Muscle layer of duodenum (tissue), 2 donors: ENCODE results near the gene PPP6R3.

ENCODE experiments used
- H3K27ac ChIP-seq: one replicate; pipeline ENCODE4 v1.7.0; 2013; ENCODE audit warnings: mild to moderate bottlenecking, low read length
- H3K27me3 ChIP-seq: one replicate; pipeline ENCODE4 v1.7.0; 2013; ENCODE audit warnings: low read depth, mild to moderate bottlenecking, control low read depth, low read length
- H3K36me3 ChIP-seq, 2 donors: one replicate each; pipeline ENCODE4 v1.7.0; 2013; ENCODE audit warnings: low read length in 2 of 2, control low read depth in 1 of 2, mild to moderate bottlenecking in 1 of 2; ENCODE audit not compliant: insufficient read depth in 2 of 2, control insufficient read depth in 1 of 2
- H3K4me1 ChIP-seq, 2 donors: one replicate each; pipeline ENCODE4 v1.7.0; 2013; ENCODE audit warnings: low read length in 2 of 2, mild to moderate bottlenecking in 2 of 2, control low read depth in 1 of 2, moderate library complexity in 1 of 2; ENCODE audit not compliant: insufficient read depth in 2 of 2, control insufficient read depth in 1 of 2
- H3K4me3 ChIP-seq, 2 donors: one replicate each; pipeline ENCODE4 v1.7.0; 2013; ENCODE audit warnings: low read length in 2 of 2, low read depth in 1 of 2, mild to moderate bottlenecking in 1 of 2
- H3K9me3 ChIP-seq, 2 donors: one replicate each; pipeline ENCODE4 v1.7.0; 2013; ENCODE audit warnings: low read length in 2 of 2, control low read depth in 1 of 2, mild to moderate bottlenecking in 1 of 2; ENCODE audit not compliant: control insufficient read depth in 1 of 2
- donor health status: healthy.

PPP6R3 gene

GRCh38 chr11:68459886-68460740 lies 439 bp upstream of the PPP6R3 start:
- Histone ChIP-seq H3K4me1 (peaks cover 0 to 35% of the 10 kb centered on the region in 2 donors), H3K9me3 (no peaks in the 10 kb centered on the region), H3K27me3 (no peaks in the 10 kb centered on the region), H3K4me3 (peak overlapping the region; percentile 69 to 85), H3K36me3 (no peaks in the 10 kb centered on the region), H3K27ac (peak overlapping the region; percentile 72)

DNA sequence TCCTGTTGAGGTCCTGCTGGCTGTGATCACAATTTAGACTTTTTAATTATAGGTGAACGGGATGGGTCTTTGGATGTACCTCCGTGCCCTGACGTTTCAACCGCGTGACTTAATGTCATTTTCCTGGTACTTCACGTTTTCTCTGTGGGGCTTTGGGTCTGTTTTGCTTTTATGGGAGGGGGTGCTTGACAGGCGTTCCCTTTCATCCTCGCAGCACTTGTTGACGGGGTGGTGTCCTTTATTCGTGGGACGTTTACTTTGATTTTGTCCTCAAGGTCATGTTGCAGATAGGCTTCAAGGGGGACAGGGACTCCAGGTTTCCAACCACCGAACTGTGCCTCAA lies 994 bp downstream of the PPP6R3 start:
- Histone ChIP-seq H3K36me3 (no peaks in the 10 kb centered on the region), H3K4me3 (peak overlapping the region; percentile 73 to 85), H3K27me3 (no peaks in the 10 kb centered on the region), H3K9me3 (no peaks in the 10 kb centered on the region), H3K27ac (peak overlapping the region; percentile 79), H3K4me1 (peaks cover 0 to 48% of the 10 kb centered on the region in 2 donors)

GRCh38 chr11:68463714-68464113 lies 3.2 kb downstream of the PPP6R3 start:
- H3K27me3 ChIP-seq = no peaks in the 10 kb centered on the region
- no peaks in the 10 kb centered on the region for H3K36me3 ChIP-seq
- H3K4me1 ChIP-seq = peaks cover under 1 to 62% of the 10 kb centered on the region in 2 donors
- H3K4me3 ChIP-seq = no peak overlapping the region
- H3K9me3 ChIP-seq = no peaks in the 10 kb centered on the region
- H3K27ac ChIP-seq = no peak overlapping the region

- no peaks in the 10 kb centered on the region for H3K9me3 ChIP-seq
- no peaks in the 10 kb centered on the region for H3K27me3 ChIP-seq
- peaks cover 20 to 91% of the 10 kb centered on the region in 2 donors for H3K4me1 ChIP-seq
- H3K4me3 ChIP-seq = no peak overlapping the region
- no peak overlapping the region for H3K27ac ChIP-seq
- H3K36me3 ChIP-seq = peaks cover 0 to 4% of the 10 kb centered on the region in 2 donors
These were observed 6.8 kb downstream of the PPP6R3 start for GRCh38 chr11:68467201-68467834.

GRCh38 chr11:68468217-68468828 lies 7.8 kb downstream of the PPP6R3 start:
- no peak overlapping the region for H3K27ac ChIP-seq
- no peaks in the 10 kb centered on the region for H3K9me3 ChIP-seq
- H3K36me3 ChIP-seq = peaks cover 0 to 4% of the 10 kb centered on the region in 2 donors
- no peak overlapping the region for H3K4me3 ChIP-seq
- H3K27me3 ChIP-seq = no peaks in the 10 kb centered on the region
- H3K4me1 ChIP-seq = peaks cover 20 to 83% of the 10 kb centered on the region in 2 donors

- Histone ChIP-seq H3K27me3 (no peaks in the 10 kb centered on the region), H3K4me3 (no peak overlapping the region), H3K27ac (no peak overlapping the region), H3K4me1 (peaks cover 20 to 82% of the 10 kb centered on the region in 2 donors), H3K9me3 (no peaks in the 10 kb centered on the region), H3K36me3 (peaks cover 0 to 4% of the 10 kb centered on the region in 2 donors)
These were observed 8.6 kb downstream of the PPP6R3 start for GRCh38 chr11:68469122-68469521.

- H3K27me3 ChIP-seq = no peaks in the 10 kb centered on the region
- peaks cover 20 to 80% of the 10 kb centered on the region in 2 donors for H3K4me1 ChIP-seq
- no peaks in the 10 kb centered on the region for H3K9me3 ChIP-seq
- H3K36me3 ChIP-seq = peaks cover 0 to 4% of the 10 kb centered on the region in 2 donors
- no peak overlapping the region for H3K4me3 ChIP-seq
- no peak overlapping the region for H3K27ac ChIP-seq
These were observed 9.1 kb downstream of the PPP6R3 start for GRCh38 chr11:68469642-68470041.

- H3K4me1 ChIP-seq = peaks cover 20 to 73% of the 10 kb centered on the region in 2 donors
- H3K4me3 ChIP-seq = no peak overlapping the region
- H3K27ac ChIP-seq = no peak overlapping the region
- no peaks in the 10 kb centered on the region for H3K27me3 ChIP-seq
- H3K36me3 ChIP-seq = peaks cover 0 to 4% of the 10 kb centered on the region in 2 donors
- H3K9me3 ChIP-seq = no peaks in the 10 kb centered on the region
These were observed 9.8 kb downstream of the PPP6R3 start for GRCh38 chr11:68470304-68470811.

GRCh38 chr11:68471360-68472340 lies 11.1 kb downstream of the PPP6R3 start:
- no peak overlapping the region for H3K27ac ChIP-seq

DNA sequence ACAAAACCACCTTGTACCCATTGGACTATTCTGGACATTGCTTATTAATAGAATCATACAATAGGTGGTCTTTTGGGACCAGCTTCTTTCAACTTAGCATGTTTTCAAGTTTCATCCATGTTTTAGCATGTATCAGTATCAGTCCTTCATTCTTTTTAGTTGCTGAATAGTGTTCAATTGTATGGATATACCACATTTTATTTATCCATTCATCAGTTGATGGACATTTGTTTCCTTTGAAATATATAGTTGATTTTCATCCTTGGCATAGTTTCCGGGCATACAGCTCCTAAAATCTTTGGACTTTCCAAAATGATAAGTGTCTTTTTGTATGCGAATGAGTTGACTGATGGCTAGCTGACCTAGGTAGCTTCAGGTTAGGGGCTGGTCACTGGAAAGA lies 12.2 kb downstream of the PPP6R3 start:
- no peak overlapping the region for H3K4me3 ChIP-seq
- H3K27me3 ChIP-seq = no peaks in the 10 kb centered on the region
- peaks cover 0 to 4% of the 10 kb centered on the region in 2 donors for H3K36me3 ChIP-seq
- peaks cover 20 to 57% of the 10 kb centered on the region in 2 donors for H3K4me1 ChIP-seq
- no peak overlapping the region for H3K27ac ChIP-seq
- no peaks in the 10 kb centered on the region for H3K9me3 ChIP-seq

More at GRCh38 chr11:68471360-68472340, 11.1 kb downstream of the PPP6R3 start:
- peaks cover 0 to 4% of the 10 kb centered on the region in 2 donors for H3K36me3 ChIP-seq
- H3K27me3 ChIP-seq = no peaks in the 10 kb centered on the region
- H3K4me1 ChIP-seq = peaks cover 20 to 63% of the 10 kb centered on the region in 2 donors
- no peak overlapping the region for H3K4me3 ChIP-seq
- H3K9me3 ChIP-seq = no peaks in the 10 kb centered on the region
